ENCODE data around the gene FKRP. TPM values are rescaled to one million over a fixed set of nuclear protein-coding genes. Genes with fewer than 3 reads are reported as not detected.

Gene FKRP
- total RNA-seq, 1 experiment from 2014 or later: 19.4 TPM

- Histone ChIP-seq H3K27ac (ENCODE audit: low read depth, low read length) (no peak overlapping the region; the same call in 1 of the 2 replicates), H3K9me3 (ENCODE audit: control insufficient read depth in 1 of 2, insufficient read depth in 1 of 2, low read depth in 1 of 2, low read length in 2 of 2) (no peaks in the 10 kb centered on the region), H3K4me3 (replicated peaks in 1 of 2; ENCODE audit: low read depth in 1 of 2, low read length in 2 of 2) (no peak overlapping the region), H3K27me3 (ENCODE audit: insufficient read depth, low read length) (no peaks in the 10 kb centered on the region), H3K4me2 (ENCODE audit: low read length) (no peak overlapping the region), H3K4me1 (ENCODE audit: control insufficient read depth in 1 of 2, insufficient read depth in 2 of 2, low read length in 2 of 2) (peaks cover 10 to 24% of the 10 kb centered on the region in 2 experiments; a peak in 3 of 4 replicates), H3K9me2 (ENCODE audit: insufficient read depth) (no peaks in the 10 kb centered on the region), H3K79me2 (ENCODE audit: insufficient read depth, low read length) (peaks cover 19% of the 10 kb centered on the region), H2AFZ (ENCODE audit: low read depth, low read length, poor library complexity, severe bottlenecking) (no peak overlapping the region), H3K36me3 (ENCODE audit: control insufficient read depth in 1 of 2, insufficient read depth in 2 of 2, low read length in 2 of 2) (peaks cover 19 to 42% of the 10 kb centered on the region in 2 experiments; a peak in 3 of 4 replicates), H4K20me1 (ENCODE audit: insufficient read depth) (no peaks in the 10 kb centered on the region), H3K9ac (ENCODE audit: low read length) (no peak overlapping the region)
- intact Hi-C loops (cut with micrococcal nuclease): loop anchor here (10.0 kb wide), 1 partner anchor 105 kb away; no protein-coding TSS in a partner anchor
- POLR2A ChIA-PET: no interaction called here
- RAD21 ChIA-PET (ENCODE audit: low non-redundant PET in 1 of 2, low total read pairs in 2 of 2, uncharacterized antibody in 2 of 2, unreplicated experiment in 2 of 2): no interaction called here
- no TSS peak for BruUV-seq (replicated peaks)
- TF ChIP-seq YY1 (IDR thresholded peaks at IDR 0.05; ENCODE audit: extremely low read depth, insufficient replicate concordance, low read depth, low read length) (no peak), EGR1 (IDR thresholded peaks at IDR 0.05; ENCODE audit: low read depth) (no peak), RAD21 (IDR thresholded peaks at IDR 0.05; ENCODE audit: low read depth) (no peak), SIN3A (IDR thresholded peaks at IDR 0.05; ENCODE audit: low read depth) (no peak), REST (IDR thresholded peaks at IDR 0.05; ENCODE audit: low read depth) (no peak), POLR2AphosphoS5 (IDR thresholded peaks at IDR 0.05; ENCODE audit: low read depth, low read length) (no peak), TCF7L2 (IDR thresholded peaks at IDR 0.05; ENCODE audit: borderline replicate concordance, extremely low read depth, insufficient read depth, insufficient read length) (no peak), CBX3 (IDR thresholded peaks at IDR 0.05; ENCODE audit: low read depth) (no peak), MAX (IDR thresholded peaks at IDR 0.05) (no peak), EZH2phosphoT487 (IDR thresholded peaks at IDR 0.05; ENCODE audit: borderline replicate concordance) (no peak), CEBPB (IDR thresholded peaks at IDR 0.05; ENCODE audit: low read depth) (no peak), ATF3 (IDR thresholded peaks at IDR 0.05) (no peak), POLR2A (IDR thresholded peaks at IDR 0.05; ENCODE audit: borderline replicate concordance, extremely low read depth, insufficient read depth, insufficient read length) (no peak), CTCF (IDR thresholded peaks at IDR 0.05 in 2 of 3, conservative IDR thresholded peaks at IDR 0.05 in 1 of 3; ENCODE audit: borderline replicate concordance in 1 of 3, insufficient read depth in 1 of 3, low read depth in 2 of 3, low read length in 2 of 3) (no peak), ELF1 (IDR thresholded peaks at IDR 0.05; ENCODE audit: borderline replicate concordance, low read depth) (no peak), ZFX (IDR thresholded peaks at IDR 0.05) (no peak), FOSL1 (IDR thresholded peaks at IDR 0.05; ENCODE audit: low read depth) (no peak), SP1 (IDR thresholded peaks at IDR 0.05; ENCODE audit: low read depth) (no peak)
- ATAC-seq (no peak), DNase-seq (ENCODE audit: low read depth, low spot score) (no peak)
- CTCF ChIA-PET: no interaction called here
Observed at GRCh38 chr19:46719629-46720502, 26.0 kb upstream of the FKRP start.
